HG03103 (cell line): Measurements from ENCODE around the gene FOXL2.

Experiments used
- ATAC-seq: cut with Tn5 transposase; IDR thresholded peaks from one replicate; pipeline ENCODE4 v1.9.1; 2021; ENCODE audit warnings: low read depth; ENCODE audit not compliant: unreplicated experiment

FOXL2 gene

DNA sequence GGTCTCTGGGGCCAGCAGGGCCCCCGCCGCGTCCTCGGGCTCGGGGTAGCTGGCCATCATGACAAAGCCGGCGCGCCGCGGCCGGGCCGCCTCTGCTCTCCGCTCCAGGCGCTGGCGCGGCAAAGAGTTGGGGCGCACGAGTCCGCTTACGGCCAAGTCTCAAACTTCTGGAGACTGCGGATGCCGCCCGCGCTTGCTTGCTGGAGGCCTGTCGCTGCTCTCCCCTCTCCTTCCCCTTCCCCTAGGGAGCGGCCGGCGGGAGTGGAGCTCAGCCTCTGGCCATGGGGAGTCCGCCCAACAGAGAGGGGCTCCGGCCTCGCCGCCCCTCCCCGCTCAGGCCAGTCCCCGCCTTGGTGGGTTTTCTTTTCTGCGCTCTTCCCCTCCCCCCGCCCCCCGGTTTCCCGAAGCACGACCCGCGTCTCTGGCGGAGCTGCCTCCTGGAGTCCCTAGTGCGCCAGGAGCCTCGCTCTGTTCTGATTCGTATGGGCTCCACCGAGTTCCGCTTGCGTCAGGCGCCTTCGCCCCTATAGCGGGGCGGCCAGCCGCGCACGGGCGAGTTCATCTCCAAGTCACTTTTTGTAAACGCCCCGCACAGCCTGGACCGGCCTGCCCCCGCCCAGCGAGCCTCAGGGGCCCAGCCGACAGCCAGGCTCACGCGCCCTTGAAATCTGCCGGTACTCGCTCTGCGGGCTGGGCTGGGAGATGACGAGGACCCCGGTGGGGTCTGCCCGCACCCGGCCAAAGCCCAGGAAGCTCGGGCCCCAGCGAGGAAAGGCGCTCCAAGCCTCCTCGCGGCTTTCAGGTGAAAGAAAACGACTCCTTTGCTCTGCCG, at the start of gene FOXL2, which contains the start of gene FOXL2NB:
TSS of gene FOXL2 (minus strand) at position 475 of the 832 bp plus-strand sequence. CDS start at position 60, 415 bp downstream.
TSS of gene FOXL2NB (plus strand) at position 555 of the 832 bp plus-strand sequence. CDS start at position 703, 148 bp downstream.
- ATAC-seq = no peak

DNA sequence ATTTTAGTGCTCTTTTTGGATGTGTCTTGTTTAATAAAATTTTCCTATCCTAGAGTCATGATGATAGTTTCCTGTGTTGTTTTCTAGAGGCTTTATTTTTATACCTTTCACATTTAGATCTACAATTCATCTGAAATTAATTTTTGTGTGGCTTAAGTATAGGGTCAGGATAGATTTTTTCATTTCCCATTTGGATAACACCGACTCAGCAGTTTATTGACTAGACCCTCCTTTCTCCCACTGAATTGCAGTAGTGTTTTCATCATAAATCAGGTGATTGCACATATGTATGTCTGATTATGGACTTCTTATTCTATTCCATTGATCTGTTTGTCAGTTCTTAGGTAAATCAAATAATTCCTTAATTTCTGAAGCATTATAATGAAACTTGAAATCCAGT, 48.8 kb upstream of the FOXL2 start:
- no peak for ATAC-seq

DNA sequence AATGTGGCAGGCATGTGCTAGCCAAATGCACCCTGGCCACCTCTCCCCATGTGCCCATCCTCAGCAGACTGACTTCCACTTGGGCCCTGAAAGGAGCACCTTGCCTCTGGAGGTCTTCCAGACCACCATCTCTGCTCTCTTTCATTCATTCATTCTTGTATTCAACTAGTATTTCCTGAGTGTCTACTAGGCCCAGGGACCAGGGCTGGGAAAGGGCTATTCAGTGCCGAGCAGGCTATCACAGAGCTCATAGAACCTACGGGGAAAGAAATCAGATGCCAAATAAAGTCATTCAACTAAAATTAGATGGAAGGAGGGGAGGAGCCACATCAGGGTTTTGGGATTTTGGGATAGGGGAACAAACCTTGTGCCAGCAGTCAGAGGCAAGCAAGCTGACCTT, 40.2 kb upstream of the FOXL2 start:
- ATAC-seq = no peak

DNA sequence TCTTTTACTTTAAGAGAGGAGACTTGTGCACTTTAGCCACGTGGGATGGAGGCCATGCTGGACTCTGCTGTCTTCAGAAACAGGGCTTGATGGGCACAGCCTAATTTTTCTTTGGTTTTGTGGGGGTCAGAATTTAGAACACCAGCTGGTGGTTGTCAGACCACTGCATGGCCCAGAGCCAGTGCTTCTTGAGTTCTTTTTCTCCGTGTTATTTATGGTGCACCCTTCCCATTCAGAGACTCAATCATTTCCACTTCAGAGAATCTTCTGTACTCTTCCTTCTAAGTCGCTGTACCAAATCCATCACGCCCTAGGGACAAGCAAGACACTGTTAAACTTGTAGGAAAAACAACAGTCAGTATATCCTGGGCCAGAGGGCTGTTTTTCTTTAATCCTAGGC, 39.0 kb upstream of the FOXL2 start:
- no peak for ATAC-seq

DNA sequence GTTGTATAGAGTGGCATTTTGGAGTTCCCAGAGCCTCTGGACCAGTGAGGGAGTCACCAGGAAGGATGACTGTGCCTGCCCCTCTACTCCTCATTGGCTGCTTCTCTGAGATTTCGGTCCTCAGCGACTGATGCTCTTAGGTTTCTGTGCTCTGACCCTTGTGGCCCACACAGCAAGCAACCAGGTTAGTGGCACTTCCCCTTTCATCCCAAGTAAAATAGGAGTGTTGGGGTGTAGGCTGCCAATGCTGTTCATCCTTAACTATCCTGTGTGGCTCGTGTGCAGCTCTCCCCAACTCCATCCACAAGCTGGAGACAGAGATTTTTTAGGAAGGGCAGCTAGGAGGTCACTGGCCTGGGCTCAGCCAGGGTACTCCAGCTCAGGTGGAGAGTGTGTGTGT, 37.9 kb upstream of the FOXL2 start:
- ATAC-seq = no peak

DNA sequence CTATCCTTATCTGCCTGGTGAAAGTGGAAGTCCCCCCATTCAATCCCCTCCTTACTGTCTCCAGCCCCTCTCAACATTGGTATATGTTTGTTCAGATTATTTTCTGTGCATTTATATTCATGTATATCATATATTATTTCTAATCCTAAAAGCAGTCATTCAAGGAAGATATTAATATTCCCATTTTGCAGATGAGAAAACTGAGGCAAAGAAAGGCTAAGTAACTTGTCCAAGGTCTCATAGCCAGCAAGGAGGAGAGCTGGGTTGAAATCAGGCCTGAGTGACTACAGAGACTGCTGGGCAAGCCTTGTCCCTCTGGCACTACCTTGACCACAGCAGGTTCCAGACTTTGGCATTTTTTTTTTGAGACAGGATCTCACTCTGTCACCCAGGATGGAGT, 29.1 kb upstream of the FOXL2 start:
- ATAC-seq = no peak

DNA sequence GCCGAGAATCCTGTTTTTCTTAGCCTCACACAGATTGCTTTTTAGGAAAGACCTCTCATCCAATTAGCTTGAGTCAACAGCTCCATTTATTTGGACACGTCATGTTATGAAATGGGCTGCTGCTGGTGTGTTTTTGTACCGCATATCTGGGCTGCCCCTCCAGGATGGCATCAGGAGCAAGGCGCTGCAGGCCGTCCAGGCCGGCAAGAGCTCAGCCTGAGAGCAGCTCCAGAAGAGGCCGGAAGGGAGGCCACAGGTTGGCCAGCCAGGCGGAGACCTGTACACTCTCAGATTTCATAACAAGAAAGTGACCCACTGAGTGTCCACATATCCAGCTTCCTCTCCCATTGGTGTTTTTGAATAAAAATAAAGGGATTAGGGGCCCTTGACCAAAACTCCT, 28.4 kb upstream of the FOXL2 start:
- ATAC-seq = no peak

DNA sequence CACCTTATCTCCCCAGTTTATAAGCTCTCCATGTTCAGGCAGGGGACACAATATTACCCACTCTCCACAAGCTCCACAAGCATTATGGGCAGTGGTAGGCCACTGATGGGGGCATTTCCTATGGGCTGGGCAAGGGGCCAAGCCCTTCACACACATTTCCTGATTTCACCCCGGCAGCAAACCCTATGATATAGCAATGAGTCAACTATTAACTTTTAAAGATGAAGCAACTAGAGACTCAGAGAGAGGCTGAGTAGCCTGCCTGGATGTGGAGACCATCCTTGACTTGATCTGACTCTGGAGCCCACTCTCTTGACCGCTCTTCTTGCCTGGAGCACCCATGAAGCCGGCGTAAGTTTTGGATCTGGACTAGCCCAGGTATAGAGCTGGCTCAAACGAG, 27.5 kb upstream of the FOXL2 start:
- ATAC-seq = no peak

DNA sequence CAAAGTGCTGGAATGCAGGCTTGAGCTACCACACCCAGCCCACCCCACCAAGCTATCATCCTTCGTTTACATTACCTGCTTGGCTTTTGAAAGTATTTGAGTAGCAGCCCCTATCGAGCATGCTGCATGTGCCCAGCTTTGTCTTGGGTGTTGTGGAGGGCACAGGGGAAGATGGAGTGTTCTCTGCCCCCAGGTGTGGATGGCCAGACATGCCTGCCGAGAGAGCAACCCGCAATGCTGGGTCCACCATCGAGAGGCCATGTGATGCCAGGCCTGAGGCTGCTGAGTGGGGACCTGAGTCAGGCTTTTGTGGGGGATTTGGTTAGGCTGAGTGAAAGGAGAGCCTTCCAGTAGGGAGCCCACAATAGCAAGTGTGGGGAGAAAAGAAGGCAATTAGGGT, 26.0 kb upstream of the FOXL2 start:
- ATAC-seq = no peak

DNA sequence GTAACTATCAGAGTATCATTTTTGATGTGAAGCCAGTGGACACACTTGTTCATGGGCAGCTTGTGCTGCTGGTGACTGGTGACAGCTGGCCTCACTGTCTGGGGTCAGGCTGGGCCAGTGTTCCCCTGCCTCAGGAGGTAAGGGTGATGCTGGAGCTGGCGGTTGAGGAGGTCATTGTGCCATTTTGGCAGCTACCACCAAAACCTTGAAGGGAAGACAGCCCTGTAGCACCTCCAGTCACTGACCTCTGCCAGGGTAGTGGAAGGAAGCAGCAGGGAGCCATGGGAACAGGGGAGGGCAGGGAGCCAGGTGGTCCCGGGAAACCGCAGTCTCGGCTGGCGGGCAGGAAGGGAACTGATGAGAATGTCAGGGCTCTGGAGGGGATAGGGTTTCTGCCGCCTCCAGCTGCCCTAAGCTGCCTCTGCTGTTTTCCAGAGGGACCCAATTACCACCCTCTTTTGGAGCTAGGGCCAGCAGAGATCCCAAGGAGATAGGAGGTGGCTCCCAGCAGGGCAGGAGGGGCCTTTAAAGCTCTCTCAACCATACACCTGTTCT, 24.9 kb upstream of the FOXL2 start:
- no peak for ATAC-seq

DNA sequence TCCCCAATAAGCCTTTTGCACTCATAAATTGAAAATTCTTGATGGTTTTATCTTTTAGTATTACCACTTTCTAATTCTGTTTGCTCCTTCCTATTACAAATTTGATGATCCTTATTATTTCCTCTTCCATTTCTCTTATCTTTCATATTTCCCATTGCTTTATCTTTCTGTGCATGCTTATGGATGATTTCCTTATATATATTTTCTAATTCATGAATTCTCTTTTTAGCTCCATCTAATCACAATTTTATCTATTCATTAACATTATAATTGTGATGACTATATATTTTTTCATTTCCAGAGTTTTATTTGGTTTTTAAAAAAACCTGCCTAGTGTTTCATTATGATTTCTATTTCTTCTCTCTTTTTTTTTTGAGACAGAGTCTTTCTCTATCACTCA, 18.0 kb upstream of the FOXL2 start:
- ATAC-seq = no peak

DNA sequence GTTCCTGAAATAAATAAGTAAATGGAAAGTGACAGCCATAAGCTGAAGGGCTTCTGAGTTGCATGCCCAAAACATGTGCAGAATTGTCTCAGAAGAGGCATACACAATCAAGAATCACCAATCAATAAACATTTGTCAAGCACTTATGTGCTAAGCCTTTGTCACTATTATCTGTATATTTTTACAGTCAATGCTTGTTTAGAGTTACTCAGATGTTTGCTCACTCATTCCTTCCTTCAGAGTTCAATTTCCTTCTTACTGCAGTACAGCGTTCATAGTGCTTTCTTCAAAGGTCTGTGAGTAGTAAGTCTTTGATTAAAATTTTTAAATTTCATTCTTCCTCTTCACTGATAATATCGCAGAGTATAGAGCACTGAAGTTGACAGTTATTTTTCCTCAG, 17.3 kb upstream of the FOXL2 start:
- ATAC-seq = no peak

DNA sequence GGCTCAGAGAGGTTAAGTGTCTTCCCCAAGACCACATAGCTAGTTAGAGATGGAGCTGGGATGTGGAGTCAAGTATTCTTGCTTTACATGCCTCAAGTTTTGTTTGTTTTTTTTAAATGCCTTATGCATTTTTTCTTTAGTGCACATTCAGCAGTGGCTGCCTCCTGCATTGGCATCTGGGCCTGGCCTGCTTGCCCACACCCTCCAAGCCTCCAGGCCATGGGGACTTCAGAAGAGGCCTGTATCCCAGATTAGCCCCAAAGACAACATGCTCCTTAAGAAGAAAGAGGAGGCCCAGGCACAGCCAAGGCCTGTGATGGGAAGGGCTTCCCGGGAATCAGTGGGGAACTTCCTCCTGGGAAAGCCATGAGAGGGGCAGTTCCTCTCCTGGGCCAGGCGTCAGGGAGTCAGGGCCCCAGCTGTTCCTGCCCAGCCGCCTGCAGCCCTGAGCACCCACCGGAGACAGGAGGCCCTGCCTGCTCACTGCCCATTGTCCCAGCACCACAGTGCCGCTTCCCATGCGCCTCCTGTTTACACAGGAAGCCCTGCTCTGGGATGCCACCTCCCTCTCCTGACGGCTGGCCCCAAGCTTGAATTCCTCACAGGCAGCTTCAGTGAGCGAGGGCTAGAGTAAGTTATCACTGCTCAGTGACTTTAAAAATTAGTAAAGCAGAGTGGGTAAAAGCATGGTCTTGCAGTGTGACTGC, 16.1 kb upstream of the FOXL2 start:
- ATAC-seq = no peak

DNA sequence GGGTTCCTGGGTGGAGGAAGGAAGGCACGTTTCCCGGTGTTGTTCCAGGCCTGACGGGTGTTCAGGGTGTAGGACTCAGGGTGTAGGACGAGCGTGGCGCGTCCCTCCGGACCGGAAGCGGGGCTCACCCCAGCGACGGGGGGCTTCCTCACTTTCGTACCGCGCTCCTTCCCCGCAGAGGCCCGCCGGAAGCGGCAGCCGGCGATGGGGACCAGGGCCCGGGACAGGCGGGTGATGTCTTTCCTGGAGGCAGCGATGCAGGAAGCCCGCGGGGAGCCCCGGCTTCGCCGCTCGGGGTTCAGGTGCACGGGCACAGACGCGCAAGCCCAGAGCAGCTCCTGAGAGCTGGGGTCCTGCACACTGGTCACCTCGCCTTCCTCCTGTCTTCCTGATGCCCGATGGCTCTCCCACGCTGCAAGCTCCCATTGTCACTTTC, 13.5 kb upstream of the FOXL2 start:
- ATAC-seq = no peak

DNA sequence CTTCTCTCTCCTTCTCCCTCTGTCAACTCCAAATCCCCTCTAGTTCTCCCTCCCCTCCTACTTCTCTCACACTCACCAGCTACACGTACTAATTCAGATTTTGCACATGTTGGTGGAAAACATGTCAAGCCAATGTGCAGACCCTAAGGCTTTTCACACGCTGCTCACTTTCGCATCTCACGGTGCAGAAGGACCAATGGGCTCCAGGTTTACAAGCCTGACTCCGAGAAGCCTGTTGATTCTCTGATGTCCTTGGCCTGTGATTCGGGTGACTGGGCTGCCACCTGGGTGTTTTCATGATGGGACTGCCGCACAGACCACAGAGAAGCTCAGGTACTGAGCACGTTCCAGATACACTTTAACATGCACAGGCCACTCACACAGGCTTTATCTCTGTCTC, 3.8 kb upstream of the FOXL2 start:
- ATAC-seq = no peak

DNA sequence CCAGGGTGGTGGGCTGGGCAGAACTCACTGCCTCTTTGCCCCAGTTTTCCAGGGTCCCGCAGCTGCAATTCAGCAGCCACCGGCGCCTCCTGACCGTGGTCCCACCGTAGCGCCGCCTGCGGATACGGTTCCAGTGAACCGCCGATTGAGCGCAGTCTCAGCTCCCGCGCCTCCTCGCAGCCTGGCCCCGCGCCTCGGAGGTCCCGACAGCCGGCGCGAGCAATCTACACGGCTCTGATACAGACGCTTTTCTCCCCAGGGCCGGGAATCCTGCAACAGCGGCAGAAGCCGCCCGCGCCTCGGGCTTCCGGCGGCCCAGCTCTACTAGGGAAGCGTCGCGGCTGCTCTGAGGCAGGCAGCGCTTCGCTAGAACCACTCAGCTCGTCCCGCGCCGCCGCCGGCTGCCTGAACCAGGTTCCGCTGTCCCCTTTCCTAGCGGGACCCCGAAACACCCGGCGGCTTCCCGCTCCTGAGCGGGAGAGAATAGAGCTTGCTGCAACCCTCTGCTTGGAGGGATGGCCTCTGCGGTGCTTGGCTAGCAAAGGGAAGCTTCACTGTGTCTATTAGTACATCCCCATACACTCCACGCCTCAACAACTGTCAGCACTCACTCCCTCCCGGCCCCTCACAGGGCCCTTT, 3.2 kb upstream of the FOXL2 start:
- no peak for ATAC-seq

DNA sequence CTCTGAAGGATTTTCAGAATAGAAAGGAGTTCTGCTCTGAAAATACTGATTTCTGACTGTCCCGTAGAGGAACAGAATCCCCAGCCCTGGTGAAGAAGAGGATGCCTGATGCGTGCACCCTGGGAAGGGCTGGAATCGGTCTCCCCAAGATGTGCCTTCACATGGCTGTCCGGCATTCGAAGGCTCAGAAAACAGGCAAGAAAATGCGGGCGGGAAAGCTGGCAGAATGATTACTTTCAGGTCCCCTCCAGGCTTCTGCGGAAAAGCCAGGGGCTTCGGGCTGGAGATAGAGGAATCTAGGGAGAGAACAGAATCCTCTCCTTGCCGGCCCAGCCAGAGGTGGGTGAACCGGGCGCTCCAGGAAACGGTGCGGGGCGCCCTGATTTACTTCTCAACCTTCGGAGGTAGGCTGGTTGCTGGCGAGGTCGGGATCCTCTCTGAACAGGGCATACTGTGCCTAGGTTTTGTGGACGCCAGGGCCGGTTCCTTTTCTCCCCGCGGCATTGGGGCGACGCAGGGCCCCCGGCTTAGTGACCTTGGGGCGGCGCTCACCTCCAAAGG, 2.6 kb upstream of the FOXL2 start:
- no peak for ATAC-seq

DNA sequence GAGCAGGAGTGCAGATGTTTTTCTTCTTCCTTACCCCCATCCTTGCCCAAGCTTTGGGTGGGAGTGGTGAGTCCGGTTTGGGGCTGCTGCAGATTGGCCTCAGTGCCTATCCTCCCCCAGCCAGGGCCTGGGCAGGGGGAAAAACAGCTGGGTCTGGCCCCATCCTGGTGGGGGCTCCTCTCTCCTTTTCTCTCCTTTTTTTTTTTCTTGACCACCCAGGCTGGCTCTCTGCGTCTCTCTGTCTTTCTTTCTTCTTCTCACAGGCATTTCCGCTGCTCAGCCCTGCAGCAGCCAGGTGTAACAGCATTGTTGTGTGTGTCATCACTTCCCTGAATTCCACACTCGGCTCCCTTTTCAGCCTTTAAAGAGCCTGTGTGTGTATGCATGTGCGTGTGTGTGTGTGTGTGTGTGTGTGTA, 2.1 kb upstream of the FOXL2 start:
- no peak for ATAC-seq

DNA sequence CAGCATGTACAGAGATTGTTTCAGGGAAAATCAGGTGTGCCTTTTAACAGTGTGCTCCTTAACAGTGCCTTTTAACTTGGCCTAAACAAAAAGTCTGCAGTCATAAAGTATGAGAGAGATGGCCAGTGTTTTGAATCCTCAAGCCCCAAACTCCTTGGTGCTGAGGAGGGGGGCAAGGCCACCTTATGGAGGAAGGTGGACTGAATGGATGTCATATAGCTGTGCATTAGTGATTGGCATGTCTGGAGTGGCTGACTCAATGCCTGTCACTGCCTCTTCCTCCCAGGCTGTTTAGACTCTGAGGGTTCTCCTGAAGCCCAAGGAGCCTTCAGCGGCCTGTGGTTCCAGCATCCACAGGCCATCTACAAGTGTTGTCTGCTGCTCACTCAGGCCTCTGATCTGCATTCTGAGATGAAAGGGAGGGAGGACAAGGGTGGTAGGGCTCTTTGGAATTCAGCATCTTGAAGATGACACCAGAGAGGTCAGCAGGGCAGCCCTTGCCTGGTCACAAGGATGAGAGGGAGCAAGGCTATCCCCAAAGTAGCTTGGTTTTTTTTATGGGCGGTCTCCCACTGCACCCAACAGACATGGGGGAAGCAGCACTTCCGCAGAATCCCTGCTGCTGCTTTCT, 1.5 kb upstream of the FOXL2 start:
- no peak for ATAC-seq

DNA sequence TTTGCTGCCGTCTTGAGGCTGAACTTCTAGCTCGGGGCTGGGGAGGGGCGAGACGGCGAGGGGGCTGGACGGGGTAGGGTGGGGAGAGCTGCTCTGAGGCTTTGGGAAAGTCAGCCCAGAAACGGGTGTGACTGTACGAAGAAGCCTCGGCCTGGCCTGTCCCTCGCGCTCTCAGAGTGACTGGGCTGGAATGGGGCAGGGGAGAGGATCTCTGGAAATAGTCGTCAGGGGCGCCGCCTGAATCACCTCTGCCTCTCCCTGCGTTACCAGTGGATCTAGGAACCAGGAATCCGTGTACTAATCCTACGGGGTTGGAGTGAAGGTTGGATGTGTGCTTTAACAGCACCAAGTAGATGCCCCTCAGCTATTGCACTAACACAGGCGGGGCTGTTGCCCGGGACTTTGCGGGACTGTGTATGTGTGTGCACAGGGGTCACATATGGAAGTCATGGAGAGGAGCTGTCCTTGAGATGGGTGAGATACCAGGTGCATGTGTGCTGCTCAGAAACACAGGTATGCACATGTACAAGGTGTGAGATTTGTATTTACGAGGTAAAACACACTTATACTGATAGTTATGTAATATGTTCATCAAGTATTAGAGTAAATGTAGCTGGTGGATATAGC, 671 bp upstream of the FOXL2 start:
- no peak for ATAC-seq
